Stimulated activated naive CD4-positive, alpha-beta T cell (primary cell): ENCODE measurements around the gene CYFIP2.

Experiments
- DNase-seq, 6 experiments: peaks; one replicate each; lab custom pipeline; 2025; lab: John Stamatoyannopoulos, UW

CYFIP2 gene

GRCh38 chr5:157324237-157324636 is 58.3 kb downstream of the CYFIP2 start:
- DNase-seq: no peak

GRCh38 chr5:157326440-157327005 is 60.6 kb downstream of the CYFIP2 start:
- no peak for DNase-seq

GRCh38 chr5:157327771-157328170 is 61.8 kb downstream of the CYFIP2 start:
- peak in 5 of 6 experiments; percentile 25 to 68 (median 56) for DNase-seq

- peak; percentile 31 to 77 (median 48) for DNase-seq
These were observed 62.5 kb downstream of the CYFIP2 start for GRCh38 chr5:157328277-157328912.

- DNase-seq: no peak
These were observed 65.9 kb downstream of the CYFIP2 start for GRCh38 chr5:157331807-157332206.

- no peak for DNase-seq
These were observed 69.9 kb downstream of the CYFIP2 start for GRCh38 chr5:157335534-157336422.

GRCh38 chr5:157336423-157336744 is 70.5 kb downstream of the CYFIP2 start:
- DNase-seq: no peak

GRCh38 chr5:157339409-157339808 is 73.5 kb downstream of the CYFIP2 start:
- DNase-seq: no peak

- DNase-seq: peak in 2 of 6 experiments; percentile 5 to 6
These were observed 77.0 kb downstream of the CYFIP2 start for GRCh38 chr5:157342822-157343402.

GRCh38 chr5:157343842-157344790 is 78.2 kb downstream of the CYFIP2 start:
- DNase-seq: no peak

- DNase-seq: no peak
These were observed 79.1 kb downstream of the CYFIP2 start for GRCh38 chr5:157345067-157345466.

GRCh38 chr5:157345485-157345884 is 79.6 kb downstream of the CYFIP2 start:
- DNase-seq: no peak

- DNase-seq: no peak
These were observed 81.6 kb downstream of the CYFIP2 start for GRCh38 chr5:157347301-157348048.

- no peak for DNase-seq
These were observed 82.1 kb downstream of the CYFIP2 start for GRCh38 chr5:157348049-157348400.

- no peak for DNase-seq
These were observed 85.2 kb downstream of the CYFIP2 start for GRCh38 chr5:157350939-157351801.

- DNase-seq: no peak
These were observed 85.8 kb downstream of the CYFIP2 start for GRCh38 chr5:157351802-157352092.

GRCh38 chr5:157352756-157353340 is 86.9 kb downstream of the CYFIP2 start:
- DNase-seq: no peak

GRCh38 chr5:157354800-157355199 is 88.9 kb downstream of the CYFIP2 start:
- no peak for DNase-seq

- DNase-seq: no peak
These were observed 90.7 kb downstream of the CYFIP2 start for GRCh38 chr5:157356576-157356975.

- DNase-seq: no peak
These were observed 91.9 kb downstream of the CYFIP2 start for GRCh38 chr5:157357823-157358222.
